HEK293 (cell line): Measurements from ENCODE around the gene TBXA2R.
A peak's percentile ranks its signal among the peaks of the same experiment; 100 is the strongest.

Experiments
- CTCF ChIA-PET: fragments of 350-600 bp; formaldehyde crosslinking; extraction: SDS; loops from one replicate; lab custom pipeline; 2021; ENCODE audit warnings: antibody characterized with exemption; lab: Yijun Ruan, JAX
- POLR2A ChIA-PET: fragments of 300-600 bp; formaldehyde crosslinking; extraction: SDS; loops from one replicate; lab custom pipeline; 2020; ENCODE audit warnings: antibody characterized with exemption, inconsistent platforms; lab: Yijun Ruan, JAX
- H3K27ac ChIP-seq: fragments of 200-500 bp; sonication (Bioruptor generic); 2 replicates; pipeline ENCODE4 v1.5.1; 2014; ENCODE audit warnings: low read depth, low read length, control low read depth, inconsistent platforms; ENCODE audit errors: extremely low read depth
- H3K36me3 ChIP-seq, 2 experiments: fragments of 200-500 bp in 1 of 2; sonication (Bioruptor generic) in 1 of 2; 1 replicate in 1 of 2; 2 replicates in 1 of 2; pipeline ENCODE4 v1.5.1; 2014 to 2017; ENCODE audit warnings: inconsistent platforms in 2 of 2, low read length in 2 of 2; ENCODE audit not compliant: control insufficient read depth in 2 of 2, insufficient read depth in 1 of 2
- H3K4me1 ChIP-seq: fragments of 200-500 bp; sonication (Bioruptor generic); 2 replicates; pipeline ENCODE4 v1.5.1; 2014; ENCODE audit warnings: mild to moderate bottlenecking, low read length, inconsistent platforms; ENCODE audit not compliant: control insufficient read depth, insufficient read depth
- H3K4me3 ChIP-seq: 2 replicates; pipeline ENCODE4 v1.5.1; 2011; ENCODE audit warnings: low read depth, mild to moderate bottlenecking, control low read depth, low read length, moderate library complexity
- H3K9me3 ChIP-seq: fragments of 200-500 bp; sonication (Bioruptor generic); 2 replicates; pipeline ENCODE4 v1.5.1; 2014; ENCODE audit warnings: low read depth, low read length, inconsistent platforms; ENCODE audit not compliant: control insufficient read depth, insufficient read depth
- KLF9 ChIP-seq: fragments of 450-650 bp; formaldehyde crosslinking; IDR thresholded peaks from 2 replicates; pipeline ENCODE4 v1.5.1; 2016; ENCODE audit warnings: missing biosample characterization, missing genetic modification characterization, low read depth
- SCRT2 ChIP-seq: fragments of 450-650 bp; formaldehyde crosslinking; IDR thresholded peaks from 2 replicates; pipeline ENCODE4 v1.5.1; 2016; ENCODE audit warnings: missing biosample characterization, missing genetic modification characterization
- SP3 ChIP-seq: fragments of 450-650 bp; formaldehyde crosslinking; IDR thresholded peaks from 2 replicates; pipeline ENCODE4 v1.5.1; 2016; ENCODE audit warnings: missing biosample characterization, missing genetic modification characterization
- TCF7L2 ChIP-seq: IDR thresholded peaks from 2 replicates; pipeline ENCODE4 v1.6.1; 2011; ENCODE audit warnings: low read depth, mild to moderate bottlenecking, inconsistent platforms, low read length, moderate library complexity, borderline replicate concordance
- ZBTB48 ChIP-seq: fragments of 450-650 bp; formaldehyde crosslinking; IDR thresholded peaks from 2 replicates; pipeline ENCODE4 v1.5.1; 2016; ENCODE audit warnings: missing biosample characterization, missing genetic modification characterization
- ZFHX2 ChIP-seq: fragments of 450-650 bp; formaldehyde crosslinking; conservative IDR thresholded peaks from 2 replicates; pipeline ENCODE4 v1.5.1; 2016; ENCODE audit warnings: missing biosample characterization, missing genetic modification characterization
- ZFP3 ChIP-seq: fragments of 450-650 bp; formaldehyde crosslinking; IDR thresholded peaks from 2 replicates; pipeline ENCODE4 v1.5.1; 2016; ENCODE audit warnings: low read depth, missing biosample characterization, missing genetic modification characterization
- ZNF354C ChIP-seq: fragments of 450-650 bp; formaldehyde crosslinking; IDR thresholded peaks from 2 replicates; pipeline ENCODE4 v1.5.1; 2016; ENCODE audit warnings: missing biosample characterization, missing genetic modification characterization, low read depth, borderline replicate concordance
- ZNF514 ChIP-seq: fragments of 450-650 bp; formaldehyde crosslinking; IDR thresholded peaks from 2 replicates; pipeline ENCODE4 v1.5.1; 2016; ENCODE audit warnings: missing biosample characterization, missing genetic modification characterization
- ZNF544 ChIP-seq: fragments of 450-650 bp; formaldehyde crosslinking; IDR thresholded peaks from 2 replicates; pipeline ENCODE4 v1.5.0; 2017; ENCODE audit warnings: missing biosample characterization, missing genetic modification characterization
- ZNF624 ChIP-seq: fragments of 450-650 bp; formaldehyde crosslinking; IDR thresholded peaks from 2 replicates; pipeline ENCODE4 v1.5.1; 2017; ENCODE audit warnings: missing biosample characterization, missing genetic modification characterization
- ZNF785 ChIP-seq: fragments of 450-650 bp; formaldehyde crosslinking; IDR thresholded peaks from 2 replicates; pipeline ENCODE4 v1.5.1; 2016; ENCODE audit warnings: missing biosample characterization, missing genetic modification characterization
- TF ChIP-seq, protein P1 (sequence below): fragments of 450-650 bp; formaldehyde crosslinking; IDR thresholded peaks from 2 replicates; pipeline ENCODE4 v1.5.1; 2016; ENCODE audit warnings: missing biosample characterization, missing genetic modification characterization
- TF ChIP-seq, protein P2 (sequence below): fragments of 450-650 bp; formaldehyde crosslinking; IDR thresholded peaks from 2 replicates; pipeline ENCODE4 v1.5.1; 2016; ENCODE audit warnings: missing biosample characterization, missing genetic modification characterization
- TF ChIP-seq, protein P3 (sequence below): fragments of 450-650 bp; formaldehyde crosslinking; IDR thresholded peaks from 2 replicates; pipeline ENCODE4 v1.5.1; 2016; ENCODE audit warnings: missing biosample characterization, missing genetic modification characterization
- TF ChIP-seq, protein P4 (sequence below): fragments of 450-650 bp; formaldehyde crosslinking; optimal IDR thresholded peaks from 2 replicates; pipeline ENCODE3; 2016; ENCODE audit warnings: missing biosample characterization, mild to moderate bottlenecking, missing genetic modification characterization
- TF ChIP-seq, protein P5 (sequence below): fragments of 450-650 bp; formaldehyde crosslinking; IDR thresholded peaks from 2 replicates; pipeline ENCODE4 v1.5.1; 2016; ENCODE audit warnings: missing biosample characterization, missing genetic modification characterization
- TF ChIP-seq, protein P6 (sequence below): fragments of 450-650 bp; formaldehyde crosslinking; IDR thresholded peaks from 2 replicates; pipeline ENCODE4 v1.5.1; 2016; ENCODE audit warnings: missing biosample characterization, missing genetic modification characterization, low read depth
- TF ChIP-seq, protein P7 (sequence below): fragments of 450-650 bp; formaldehyde crosslinking; IDR thresholded peaks from 2 replicates; pipeline ENCODE4 v1.5.1; 2016; ENCODE audit warnings: missing biosample characterization, missing genetic modification characterization
- TF ChIP-seq, protein P8 (sequence below): fragments of 450-650 bp; formaldehyde crosslinking; conservative IDR thresholded peaks from 2 replicates; pipeline ENCODE4 v1.5.1; 2016; ENCODE audit warnings: low read depth, missing biosample characterization, missing genetic modification characterization
- TF ChIP-seq, protein P9 (sequence below): fragments of 450-650 bp; formaldehyde crosslinking; IDR thresholded peaks from 2 replicates; pipeline ENCODE4 v1.5.1; 2017; ENCODE audit warnings: missing biosample characterization, missing genetic modification characterization

The TBXA2R gene

DNA sequence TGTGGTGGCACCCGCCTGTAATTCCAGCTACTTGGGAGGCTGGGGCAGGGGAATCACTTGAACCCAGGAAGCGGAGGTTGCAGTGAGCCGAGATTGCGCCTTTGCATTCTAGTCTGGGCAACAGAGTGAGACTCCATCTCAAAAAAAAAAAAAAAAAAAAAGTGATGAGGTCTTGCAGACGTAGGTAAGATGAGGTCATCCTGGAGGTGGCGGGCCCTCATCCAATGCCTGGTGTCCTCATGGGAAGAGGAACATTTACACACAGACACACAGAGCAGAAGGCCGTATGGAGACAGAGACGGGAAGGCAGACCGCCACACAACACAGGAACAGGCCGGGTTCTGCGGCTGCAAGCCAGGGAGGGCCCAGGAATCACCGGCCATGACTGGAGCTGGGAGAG, 15.5 kb upstream of the TBXA2R start (continued):
- TF ChIP-seq, protein P1, sequence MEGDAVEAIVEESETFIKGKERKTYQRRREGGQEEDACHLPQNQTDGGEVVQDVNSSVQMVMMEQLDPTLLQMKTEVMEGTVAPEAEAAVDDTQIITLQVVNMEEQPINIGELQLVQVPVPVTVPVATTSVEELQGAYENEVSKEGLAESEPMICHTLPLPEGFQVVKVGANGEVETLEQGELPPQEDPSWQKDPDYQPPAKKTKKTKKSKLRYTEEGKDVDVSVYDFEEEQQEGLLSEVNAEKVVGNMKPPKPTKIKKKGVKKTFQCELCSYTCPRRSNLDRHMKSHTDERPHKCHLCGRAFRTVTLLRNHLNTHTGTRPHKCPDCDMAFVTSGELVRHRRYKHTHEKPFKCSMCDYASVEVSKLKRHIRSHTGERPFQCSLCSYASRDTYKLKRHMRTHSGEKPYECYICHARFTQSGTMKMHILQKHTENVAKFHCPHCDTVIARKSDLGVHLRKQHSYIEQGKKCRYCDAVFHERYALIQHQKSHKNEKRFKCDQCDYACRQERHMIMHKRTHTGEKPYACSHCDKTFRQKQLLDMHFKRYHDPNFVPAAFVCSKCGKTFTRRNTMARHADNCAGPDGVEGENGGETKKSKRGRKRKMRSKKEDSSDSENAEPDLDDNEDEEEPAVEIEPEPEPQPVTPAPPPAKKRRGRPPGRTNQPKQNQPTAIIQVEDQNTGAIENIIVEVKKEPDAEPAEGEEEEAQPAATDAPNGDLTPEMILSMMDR: no peak
- TF ChIP-seq TCF7L2 (no peak), ZFHX2 (tag by site-specific recombination) (peak; percentile 25), ZNF785 (tag by site-specific recombination) (no peak)
- TF ChIP-seq, protein P2, sequence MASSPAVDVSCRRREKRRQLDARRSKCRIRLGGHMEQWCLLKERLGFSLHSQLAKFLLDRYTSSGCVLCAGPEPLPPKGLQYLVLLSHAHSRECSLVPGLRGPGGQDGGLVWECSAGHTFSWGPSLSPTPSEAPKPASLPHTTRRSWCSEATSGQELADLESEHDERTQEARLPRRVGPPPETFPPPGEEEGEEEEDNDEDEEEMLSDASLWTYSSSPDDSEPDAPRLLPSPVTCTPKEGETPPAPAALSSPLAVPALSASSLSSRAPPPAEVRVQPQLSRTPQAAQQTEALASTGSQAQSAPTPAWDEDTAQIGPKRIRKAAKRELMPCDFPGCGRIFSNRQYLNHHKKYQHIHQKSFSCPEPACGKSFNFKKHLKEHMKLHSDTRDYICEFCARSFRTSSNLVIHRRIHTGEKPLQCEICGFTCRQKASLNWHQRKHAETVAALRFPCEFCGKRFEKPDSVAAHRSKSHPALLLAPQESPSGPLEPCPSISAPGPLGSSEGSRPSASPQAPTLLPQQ (tag by site-specific recombination): 0 out of 2 replicates have a peak, but pooled peaks have one; percentile 24
- TF ChIP-seq, protein P3, sequence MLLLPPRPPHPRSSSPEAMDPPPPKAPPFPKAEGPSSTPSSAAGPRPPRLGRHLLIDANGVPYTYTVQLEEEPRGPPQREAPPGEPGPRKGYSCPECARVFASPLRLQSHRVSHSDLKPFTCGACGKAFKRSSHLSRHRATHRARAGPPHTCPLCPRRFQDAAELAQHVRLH (tag by site-specific recombination): no peak

DNA sequence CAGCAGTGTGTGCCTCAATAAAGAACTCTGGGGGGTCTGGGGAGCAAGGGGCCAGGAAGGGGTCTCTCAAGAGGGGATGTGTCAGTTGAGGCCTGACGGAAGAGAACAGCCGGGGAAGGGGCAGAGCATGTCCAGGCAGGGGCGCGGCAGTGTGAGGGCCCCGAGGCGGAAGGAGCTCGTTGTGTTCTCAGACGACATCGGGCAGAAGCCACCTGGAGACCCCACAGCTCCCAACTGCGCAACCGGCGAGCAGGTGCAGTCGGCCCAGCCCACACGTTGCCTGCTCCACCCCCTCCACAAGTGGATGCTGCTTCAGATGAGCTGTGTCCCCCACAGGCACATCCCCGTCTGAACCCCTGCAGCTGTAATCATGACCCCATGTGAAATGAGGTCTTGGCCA, 15.0 kb upstream of the TBXA2R start:
- Histone ChIP-seq H3K36me3 (peaks cover 0 to 31% of the 10 kb centered on the region in 2 experiments; a peak in 2 of 3 replicates), H3K9me3 (no peaks in the 10 kb centered on the region), H3K4me1 (peaks cover 2% of the 10 kb centered on the region; the same call in 1 of the 2 replicates), H3K4me3 (no peak overlapping the region), H3K27ac (no peak overlapping the region)
- POLR2A ChIA-PET: no interaction called here
- CTCF ChIA-PET: interaction anchor here (0.6 to 1.1 kb wide), 5 partner anchors 14 to 97 kb away, joined by 3 to 4 read pairs (median 3); no protein-coding TSS in a partner anchor
- TF ChIP-seq, protein P4, sequence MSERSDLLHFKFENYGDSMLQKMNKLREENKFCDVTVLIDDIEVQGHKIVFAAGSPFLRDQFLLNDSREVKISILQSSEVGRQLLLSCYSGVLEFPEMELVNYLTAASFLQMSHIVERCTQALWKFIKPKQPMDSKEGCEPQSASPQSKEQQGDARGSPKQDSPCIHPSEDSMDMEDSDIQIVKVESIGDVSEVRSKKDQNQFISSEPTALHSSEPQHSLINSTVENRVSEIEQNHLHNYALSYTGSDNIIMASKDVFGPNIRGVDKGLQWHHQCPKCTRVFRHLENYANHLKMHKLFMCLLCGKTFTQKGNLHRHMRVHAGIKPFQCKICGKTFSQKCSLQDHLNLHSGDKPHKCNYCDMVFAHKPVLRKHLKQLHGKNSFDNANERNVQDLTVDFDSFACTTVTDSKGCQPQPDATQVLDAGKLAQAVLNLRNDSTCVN (tag by site-specific recombination): no peak
- TF ChIP-seq SCRT2 (tag by site-specific recombination) (no peak), ZBTB48 (no peak), ZNF514 (no peak), ZNF624 (tag by site-specific recombination) (no peak), TCF7L2 (no peak), KLF9 (tag by site-specific recombination) (no peak), ZNF354C (tag by site-specific recombination) (no peak), SP3 (tag by site-specific recombination) (no peak), ZFP3 (tag by site-specific recombination) (no peak), ZNF544 (no peak)
- TF ChIP-seq, protein P5, sequence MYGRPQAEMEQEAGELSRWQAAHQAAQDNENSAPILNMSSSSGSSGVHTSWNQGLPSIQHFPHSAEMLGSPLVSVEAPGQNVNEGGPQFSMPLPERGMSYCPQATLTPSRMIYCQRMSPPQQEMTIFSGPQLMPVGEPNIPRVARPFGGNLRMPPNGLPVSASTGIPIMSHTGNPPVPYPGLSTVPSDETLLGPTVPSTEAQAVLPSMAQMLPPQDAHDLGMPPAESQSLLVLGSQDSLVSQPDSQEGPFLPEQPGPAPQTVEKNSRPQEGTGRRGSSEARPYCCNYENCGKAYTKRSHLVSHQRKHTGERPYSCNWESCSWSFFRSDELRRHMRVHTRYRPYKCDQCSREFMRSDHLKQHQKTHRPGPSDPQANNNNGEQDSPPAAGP (tag by site-specific recombination): no peak
- TF ChIP-seq, protein P6, sequence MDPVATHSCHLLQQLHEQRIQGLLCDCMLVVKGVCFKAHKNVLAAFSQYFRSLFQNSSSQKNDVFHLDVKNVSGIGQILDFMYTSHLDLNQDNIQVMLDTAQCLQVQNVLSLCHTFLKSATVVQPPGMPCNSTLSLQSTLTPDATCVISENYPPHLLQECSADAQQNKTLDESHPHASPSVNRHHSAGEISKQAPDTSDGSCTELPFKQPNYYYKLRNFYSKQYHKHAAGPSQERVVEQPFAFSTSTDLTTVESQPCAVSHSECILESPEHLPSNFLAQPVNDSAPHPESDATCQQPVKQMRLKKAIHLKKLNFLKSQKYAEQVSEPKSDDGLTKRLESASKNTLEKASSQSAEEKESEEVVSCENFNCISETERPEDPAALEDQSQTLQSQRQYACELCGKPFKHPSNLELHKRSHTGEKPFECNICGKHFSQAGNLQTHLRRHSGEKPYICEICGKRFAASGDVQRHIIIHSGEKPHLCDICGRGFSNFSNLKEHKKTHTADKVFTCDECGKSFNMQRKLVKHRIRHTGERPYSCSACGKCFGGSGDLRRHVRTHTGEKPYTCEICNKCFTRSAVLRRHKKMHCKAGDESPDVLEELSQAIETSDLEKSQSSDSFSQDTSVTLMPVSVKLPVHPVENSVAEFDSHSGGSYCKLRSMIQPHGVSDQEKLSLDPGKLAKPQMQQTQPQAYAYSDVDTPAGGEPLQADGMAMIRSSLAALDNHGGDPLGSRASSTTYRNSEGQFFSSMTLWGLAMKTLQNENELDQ: no peak
- TF ChIP-seq, protein P7, sequence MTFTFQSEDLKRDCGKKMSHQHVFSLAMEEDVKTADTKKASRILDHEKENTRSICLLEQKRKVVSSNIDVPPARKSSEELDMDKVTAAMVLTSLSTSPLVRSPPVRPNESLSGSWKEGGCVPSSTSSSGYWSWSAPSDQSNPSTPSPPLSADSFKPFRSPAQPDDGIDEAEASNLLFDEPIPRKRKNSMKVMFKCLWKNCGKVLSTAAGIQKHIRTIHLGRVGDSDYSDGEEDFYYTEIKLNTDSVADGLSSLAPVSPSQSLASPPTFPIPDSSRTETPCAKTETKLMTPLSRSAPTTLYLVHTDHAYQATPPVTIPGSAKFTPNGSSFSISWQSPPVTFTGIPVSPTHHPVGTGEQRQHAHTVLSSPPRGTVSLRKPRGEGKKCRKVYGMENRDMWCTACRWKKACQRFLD (tag by site-specific recombination): no peak
- TF ChIP-seq, protein P8, sequence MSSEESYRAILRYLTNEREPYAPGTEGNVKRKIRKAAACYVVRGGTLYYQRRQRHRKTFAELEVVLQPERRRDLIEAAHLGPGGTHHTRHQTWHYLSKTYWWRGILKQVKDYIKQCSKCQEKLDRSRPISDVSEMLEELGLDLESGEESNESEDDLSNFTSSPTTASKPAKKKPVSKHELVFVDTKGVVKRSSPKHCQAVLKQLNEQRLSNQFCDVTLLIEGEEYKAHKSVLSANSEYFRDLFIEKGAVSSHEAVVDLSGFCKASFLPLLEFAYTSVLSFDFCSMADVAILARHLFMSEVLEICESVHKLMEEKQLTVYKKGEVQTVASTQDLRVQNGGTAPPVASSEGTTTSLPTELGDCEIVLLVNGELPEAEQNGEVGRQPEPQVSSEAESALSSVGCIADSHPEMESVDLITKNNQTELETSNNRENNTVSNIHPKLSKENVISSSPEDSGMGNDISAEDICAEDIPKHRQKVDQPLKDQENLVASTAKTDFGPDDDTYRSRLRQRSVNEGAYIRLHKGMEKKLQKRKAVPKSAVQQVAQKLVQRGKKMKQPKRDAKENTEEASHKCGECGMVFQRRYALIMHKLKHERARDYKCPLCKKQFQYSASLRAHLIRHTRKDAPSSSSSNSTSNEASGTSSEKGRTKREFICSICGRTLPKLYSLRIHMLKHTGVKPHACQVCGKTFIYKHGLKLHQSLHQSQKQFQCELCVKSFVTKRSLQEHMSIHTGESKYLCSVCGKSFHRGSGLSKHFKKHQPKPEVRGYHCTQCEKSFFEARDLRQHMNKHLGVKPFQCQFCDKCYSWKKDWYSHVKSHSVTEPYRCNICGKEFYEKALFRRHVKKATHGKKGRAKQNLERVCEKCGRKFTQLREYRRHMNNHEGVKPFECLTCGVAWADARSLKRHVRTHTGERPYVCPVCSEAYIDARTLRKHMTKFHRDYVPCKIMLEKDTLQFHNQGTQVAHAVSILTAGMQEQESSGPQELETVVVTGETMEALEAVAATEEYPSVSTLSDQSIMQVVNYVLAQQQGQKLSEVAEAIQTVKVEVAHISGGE (tag by site-specific recombination): no peak
- TF ChIP-seq, protein P9, sequence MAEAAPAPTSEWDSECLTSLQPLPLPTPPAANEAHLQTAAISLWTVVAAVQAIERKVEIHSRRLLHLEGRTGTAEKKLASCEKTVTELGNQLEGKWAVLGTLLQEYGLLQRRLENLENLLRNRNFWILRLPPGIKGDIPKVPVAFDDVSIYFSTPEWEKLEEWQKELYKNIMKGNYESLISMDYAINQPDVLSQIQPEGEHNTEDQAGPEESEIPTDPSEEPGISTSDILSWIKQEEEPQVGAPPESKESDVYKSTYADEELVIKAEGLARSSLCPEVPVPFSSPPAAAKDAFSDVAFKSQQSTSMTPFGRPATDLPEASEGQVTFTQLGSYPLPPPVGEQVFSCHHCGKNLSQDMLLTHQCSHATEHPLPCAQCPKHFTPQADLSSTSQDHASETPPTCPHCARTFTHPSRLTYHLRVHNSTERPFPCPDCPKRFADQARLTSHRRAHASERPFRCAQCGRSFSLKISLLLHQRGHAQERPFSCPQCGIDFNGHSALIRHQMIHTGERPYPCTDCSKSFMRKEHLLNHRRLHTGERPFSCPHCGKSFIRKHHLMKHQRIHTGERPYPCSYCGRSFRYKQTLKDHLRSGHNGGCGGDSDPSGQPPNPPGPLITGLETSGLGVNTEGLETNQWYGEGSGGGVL (tag by site-specific recombination): no peak
